Loucy (cell line): Measurements from ENCODE around the gene PCCB.

ENCODE experiments used
- CTCF ChIP-seq: fragments of 200-600 bp; sonication (generic); conservative IDR thresholded peaks from 2 replicates; pipeline ENCODE4 v1.5.1; 2014; ENCODE audit warnings: mild to moderate bottlenecking, antibody characterized with exemption, low read length
- EZH2phosphoT487 ChIP-seq: fragments of 200-600 bp; IDR thresholded peaks from 2 replicates; pipeline ENCODE4 v1.6.1; 2018; ENCODE audit warnings: antibody characterized with exemption, mild to moderate bottlenecking, moderate library complexity, borderline replicate concordance

GRCh38 chr3:136334209-136334608 is 84.1 kb downstream of the PCCB start:
- TF ChIP-seq CTCF (no peak), EZH2phosphoT487 (no peak)
